OCI-LY7 (cell line): ENCODE measurements around the gene HIF3A. TPM values are rescaled to one million over a fixed set of nuclear protein-coding genes. Genes with fewer than 3 reads are reported as not detected.

Source experiments
- BruUV-seq: library from RNA; stranded (reverse); fragments of 400-500 nt; replicated peaks from 2 replicates; lab custom pipeline; 2021; lab: Mats Ljungman, UMichigan
- CTCF ChIA-PET: fragments of 300-600 bp; sonication (Branson Sonifier 250); formaldehyde crosslinking; loops from one replicate; lab custom pipeline; 2022; ENCODE audit warnings: antibody characterized with exemption; ENCODE audit not compliant: unreplicated experiment; lab: Charles Lee
- POLR2A ChIA-PET: fragments of 300-600 bp; sonication (Branson Sonifier 250); formaldehyde crosslinking; loops from one replicate; lab custom pipeline; 2022; ENCODE audit warnings: antibody characterized with exemption; lab: Charles Lee
- DNase-seq: peaks from one replicate; pipeline ENCODE4 v3.0.0-alpha.2; 2015; ENCODE audit warnings: low spot score
- H2AFZ ChIP-seq: fragments of 200-600 bp; sonication (generic), shearing (Covaris generic); 2 replicates; pipeline ENCODE4 v1.6.1; 2014; ENCODE audit warnings: mild to moderate bottlenecking, antibody characterized with exemption, low read length, moderate library complexity
- H3K27ac ChIP-seq: fragments of 200-600 bp; sonication (generic); 2 replicates; pipeline ENCODE4 v1.5.1; 2014; ENCODE audit warnings: mixed run types, low read depth, mild to moderate bottlenecking, moderate library complexity, low read length, inconsistent platforms; ENCODE audit not compliant: poor library complexity, severe bottlenecking
- H3K36me3 ChIP-seq: fragments of 200-600 bp; sonication (generic); 2 replicates; pipeline ENCODE4 v1.6.1; 2014; ENCODE audit warnings: mild to moderate bottlenecking, antibody characterized with exemption, low read length, moderate library complexity, mixed read lengths; ENCODE audit not compliant: insufficient read depth
- H3K4me1 ChIP-seq: fragments of 200-600 bp; sonication (generic); 2 replicates; pipeline ENCODE4 v1.5.1; 2014; ENCODE audit warnings: mild to moderate bottlenecking, low read length; ENCODE audit not compliant: insufficient read depth, poor library complexity, severe bottlenecking
- H3K4me2 ChIP-seq: fragments of 200-600 bp; sonication (generic); 2 replicates; pipeline ENCODE4 v1.6.1; 2014; ENCODE audit warnings: mild to moderate bottlenecking, low read length
- H3K4me3 ChIP-seq: fragments of 200-600 bp; sonication (generic); 2 replicates; pipeline ENCODE4 v1.5.1; 2014; ENCODE audit warnings: mild to moderate bottlenecking, low read depth, low read length; ENCODE audit not compliant: poor library complexity, severe bottlenecking
- H3K79me2 ChIP-seq: fragments of 200-600 bp; sonication (generic); 2 replicates; pipeline ENCODE4 v1.6.1; 2016; ENCODE audit warnings: low read depth, mild to moderate bottlenecking, low read length, moderate library complexity, mixed read lengths; ENCODE audit not compliant: insufficient read depth
- H3K9me2 ChIP-seq: fragments of 200-600 bp; sonication (generic); 2 replicates; pipeline ENCODE4 v1.6.1; 2016; ENCODE audit warnings: mild to moderate bottlenecking, low read length, mixed read lengths; ENCODE audit not compliant: insufficient read depth
- H3K9me3 ChIP-seq: fragments of 200-600 bp; sonication (generic); 2 replicates; pipeline ENCODE4 v1.6.1; 2014; ENCODE audit warnings: mild to moderate bottlenecking, mixed run types, low read length, mixed read lengths
- H4K20me1 ChIP-seq: fragments of 200-600 bp; sonication (generic); 2 replicates; pipeline ENCODE4 v1.6.1; 2014; ENCODE audit warnings: mild to moderate bottlenecking, antibody characterized with exemption, low read length, moderate library complexity, mixed read lengths; ENCODE audit not compliant: insufficient read depth
- CTCF ChIP-seq: fragments of 200-600 bp; sonication (generic); conservative IDR thresholded peaks from 2 replicates; pipeline ENCODE4 v1.5.1; 2014; ENCODE audit warnings: mild to moderate bottlenecking, antibody characterized with exemption, low read length, moderate library complexity, mixed read lengths
- EZH2phosphoT487 ChIP-seq: fragments of 200-600 bp; sonication (generic); IDR thresholded peaks from 2 replicates; pipeline ENCODE4 v1.6.1; 2018; ENCODE audit warnings: low read depth, borderline replicate concordance, mild to moderate bottlenecking, mixed run types, antibody characterized with exemption, low read length, moderate library complexity, mixed read lengths
- intact Hi-C: fragments of 100-400 bp; cut with micrococcal nuclease; formaldehyde crosslinking; loops from one replicate; pipeline ENCODE4 v1.10.0; 2022; ENCODE audit not compliant: unreplicated experiment
- total RNA-seq, 2 experiments: library from RNA; depleted of rRNA in 1 of 2; stranded (reverse); fragments of >200 nt in 1 of 2; shearing (Covaris generic) in 1 of 2; gene quantifications; 2 replicates each; pipeline ENCODE4 v1.2.3, GENCODE V29; 2014 to 2022

HIF3A gene
- total RNA-seq, 2 experiments from 2014 or later, result not detected

GRCh38 chr19:46337487-46337886 lies 40.6 kb downstream of the HIF3A start:
- H3K9me3 ChIP-seq, result no peaks in the 10 kb centered on the region
- no peak overlapping the region for H3K4me3 ChIP-seq
- TF ChIP-seq CTCF (no peak), EZH2phosphoT487 (no peak)
- no peaks in the 10 kb centered on the region for H4K20me1 ChIP-seq
- no peaks in the 10 kb centered on the region for H3K79me2 ChIP-seq
- DNase-seq, result no peak
- intact Hi-C loops, result no loop called here
- no peaks in the 10 kb centered on the region for H3K36me3 ChIP-seq
- no peak overlapping the region for H3K4me2 ChIP-seq
- no TSS peak for BruUV-seq
- no peak overlapping the region for H3K27ac ChIP-seq
- CTCF ChIA-PET, result no interaction called here
- no peaks in the 10 kb centered on the region for H3K9me2 ChIP-seq
- H3K4me1 ChIP-seq, result no peaks in the 10 kb centered on the region
- POLR2A ChIA-PET, result no interaction called here
- no peak overlapping the region for H2AFZ ChIP-seq

- no peaks in the 10 kb centered on the region for H3K4me1 ChIP-seq
- no peaks in the 10 kb centered on the region for H3K9me3 ChIP-seq
- CTCF ChIA-PET, result no interaction called here
- H3K4me3 ChIP-seq, result no peak overlapping the region
- intact Hi-C loops, result no loop called here
- no TSS peak for BruUV-seq
- H3K79me2 ChIP-seq, result no peaks in the 10 kb centered on the region
- no peak overlapping the region for H3K27ac ChIP-seq
- POLR2A ChIA-PET, result no interaction called here
- H3K36me3 ChIP-seq, result no peaks in the 10 kb centered on the region
- no peaks in the 10 kb centered on the region for H3K9me2 ChIP-seq
- no peak for DNase-seq
- TF ChIP-seq EZH2phosphoT487 (no peak), CTCF (no peak)
- H3K4me2 ChIP-seq, result no peak overlapping the region
- H2AFZ ChIP-seq, result no peak overlapping the region
- H4K20me1 ChIP-seq, result no peaks in the 10 kb centered on the region
Measured at GRCh38 chr19:46339446-46339845, 42.6 kb downstream of the HIF3A start.

- no peaks in the 10 kb centered on the region for H3K9me2 ChIP-seq
- no TSS peak for BruUV-seq
- intact Hi-C loops, result no loop called here
- no peak for DNase-seq
- H3K27ac ChIP-seq, result no peak overlapping the region
- no peak overlapping the region for H3K4me2 ChIP-seq
- no peaks in the 10 kb centered on the region for H3K79me2 ChIP-seq
- no peaks in the 10 kb centered on the region for H3K36me3 ChIP-seq
- POLR2A ChIA-PET, result no interaction called here
- H2AFZ ChIP-seq, result no peak overlapping the region
- no peaks in the 10 kb centered on the region for H3K9me3 ChIP-seq
- CTCF ChIA-PET, result no interaction called here
- no peaks in the 10 kb centered on the region for H4K20me1 ChIP-seq
- H3K4me1 ChIP-seq, result no peaks in the 10 kb centered on the region
- no peak for TF ChIP-seq CTCF
- no peak for TF ChIP-seq EZH2phosphoT487
- H3K4me3 ChIP-seq, result no peak overlapping the region
Measured at GRCh38 chr19:46340051-46340659, 43.3 kb downstream of the HIF3A start.
